GM18505 (cell line): ENCODE measurements around the gene SIAE.

ENCODE experiments used
- ATAC-seq: cut with Tn5 transposase; IDR thresholded peaks from one replicate; pipeline ENCODE4 v1.9.1; 2021; ENCODE audit not compliant: unreplicated experiment
- POLR2A ChIP-seq: IDR thresholded peaks from 4 replicates; pipeline ENCODE4 v1.6.1; 2011; ENCODE audit warnings: borderline replicate concordance; ENCODE audit not compliant: insufficient read depth, insufficient read length; ENCODE audit errors: extremely low read depth

SIAE gene

GRCh38 chr11:124600621-124601320 is 72.8 kb downstream of the SIAE start:
- TF ChIP-seq POLR2A, result no peak
- no peak for ATAC-seq

DNA sequence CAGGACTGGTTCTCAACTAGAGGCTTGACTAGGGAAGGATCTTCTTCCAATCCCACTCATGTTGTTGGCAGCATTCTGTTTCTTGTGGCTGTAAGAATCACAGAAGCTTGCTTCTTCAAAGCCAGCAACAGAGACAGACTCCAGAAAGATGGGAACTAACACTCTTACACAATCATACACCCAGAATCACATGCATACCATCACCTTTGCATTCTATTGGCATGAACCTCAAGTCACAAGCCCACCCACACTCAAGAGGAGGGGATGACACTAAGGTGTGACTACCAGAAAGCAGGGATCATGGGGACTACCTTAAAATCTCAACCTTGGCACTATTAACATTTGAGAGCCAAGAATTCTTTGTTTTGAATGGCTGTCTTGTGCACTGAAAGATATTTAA is 75.9 kb downstream of the SIAE start:
- TF ChIP-seq POLR2A, result no peak
- no peak for ATAC-seq

GRCh38 chr11:124595302-124595701 is 78.2 kb downstream of the SIAE start:
- TF ChIP-seq POLR2A, result no peak
- ATAC-seq, result no peak

GRCh38 chr11:124592627-124593026 is 80.9 kb downstream of the SIAE start:
- no peak for ATAC-seq
- TF ChIP-seq POLR2A, result no peak

DNA sequence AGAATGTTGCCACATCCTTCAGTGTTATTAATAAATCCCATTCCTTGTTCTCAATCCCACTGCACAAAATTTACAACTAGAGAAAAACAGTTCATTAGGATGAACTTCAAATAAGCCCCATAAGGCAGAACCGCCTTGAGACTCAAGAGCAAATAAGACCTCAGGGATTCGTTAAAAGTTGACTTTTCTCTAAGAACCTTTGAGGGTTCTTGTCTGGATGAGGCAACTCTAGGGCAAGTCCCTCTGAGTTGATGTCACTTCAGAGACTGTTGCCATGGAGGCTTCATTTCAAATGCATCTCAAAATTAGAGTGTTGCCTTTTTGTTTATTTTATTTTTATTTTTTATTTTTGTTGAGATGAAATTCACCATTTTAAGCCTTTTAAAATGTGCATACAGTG is 82.1 kb downstream of the SIAE start:
- no peak for ATAC-seq
- no peak for TF ChIP-seq POLR2A

DNA sequence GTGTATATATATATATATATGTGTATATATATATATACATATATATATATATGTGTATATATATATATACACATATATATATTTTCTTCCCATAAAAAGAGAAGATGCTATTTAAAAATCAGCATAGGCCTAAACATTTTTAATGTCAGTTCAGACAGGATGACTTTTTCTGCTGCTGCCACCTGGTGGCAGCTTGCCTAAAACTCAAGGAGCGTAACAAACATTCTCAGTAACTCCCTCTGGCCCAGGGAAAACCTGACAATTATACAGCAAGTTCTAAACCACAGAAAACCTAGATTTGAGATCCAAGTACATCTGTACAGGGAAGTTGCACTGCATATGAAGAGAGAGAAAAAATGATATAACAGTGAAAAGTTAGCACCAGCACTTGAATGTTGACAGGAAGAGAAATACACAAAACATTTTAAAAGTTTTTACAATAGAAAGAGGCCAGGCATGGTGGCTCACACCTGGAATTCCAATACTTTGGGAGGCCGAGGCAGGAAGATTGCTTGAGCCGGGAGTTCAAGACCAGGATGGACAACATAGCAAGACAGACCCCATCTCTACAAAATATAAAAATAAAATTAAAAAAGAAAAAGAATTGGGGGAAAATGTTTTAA is 87.2 kb downstream of the SIAE start:
- no peak for ATAC-seq

GRCh38 chr11:124584681-124585372 is 88.7 kb downstream of the SIAE start:
- ATAC-seq, result no peak
- TF ChIP-seq POLR2A, result no peak

More for the DNA sequence above, 87.2 kb downstream of the SIAE start:
- no peak for TF ChIP-seq POLR2A

- ATAC-seq, result no peak
- no peak for TF ChIP-seq POLR2A
Observed at GRCh38 chr11:124583781-124584180, 89.8 kb downstream of the SIAE start.
